GM18507 (cell line): ENCODE results near the gene PIGN.

Source experiments
- DNase-seq: peaks from one replicate; pipeline ENCODE4 v3.0.0; 2011; ENCODE audit warnings: low read depth; ENCODE audit not compliant: insufficient read length; ENCODE audit errors: extremely low spot score
- FAIRE-seq: peaks from 2 replicates; lab custom pipeline; 2011; peaks lifted over from hg19 to GRCh38; lab: Jason Lieb, UNC

The PIGN gene

GRCh38 chr18:62030091-62030985 lies 156.5 kb downstream of the PIGN start:
- FAIRE-seq (no peak), DNase-seq (no peak)

- DNase-seq (no peak), FAIRE-seq (no peak)
These were observed 158.1 kb downstream of the PIGN start for GRCh38 chr18:62028715-62029114.

- DNase-seq (no peak), FAIRE-seq (no peak)
These were observed 158.8 kb downstream of the PIGN start for GRCh38 chr18:62027914-62028520.

GRCh38 chr18:62026586-62026985 lies 160.3 kb downstream of the PIGN start:
- FAIRE-seq, result no peak
- no peak for DNase-seq

- DNase-seq (no peak), FAIRE-seq (no peak)
These were observed 161.9 kb downstream of the PIGN start for GRCh38 chr18:62024983-62025382.

DNA sequence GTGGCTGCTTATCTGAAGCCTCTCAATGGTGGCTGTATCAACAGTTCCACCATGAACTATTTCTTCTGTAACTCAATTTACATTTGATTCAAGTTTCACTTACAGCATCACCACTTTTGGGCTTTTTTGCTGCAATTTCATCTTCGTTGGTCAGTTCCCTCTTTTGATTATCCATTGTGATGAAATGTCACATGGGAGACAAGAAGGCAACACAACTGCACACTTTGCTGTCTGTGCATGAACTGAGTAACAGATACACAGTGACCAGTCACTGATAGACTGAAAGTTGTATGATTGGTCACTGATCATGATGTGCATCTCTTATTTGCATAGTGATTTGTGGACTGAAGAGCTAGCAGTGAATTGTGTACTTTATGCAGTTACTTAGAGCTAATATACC lies 163.3 kb downstream of the PIGN start:
- DNase-seq (no peak), FAIRE-seq (no peak)

- DNase-seq (no peak), FAIRE-seq (no peak)
These were observed 168.2 kb downstream of the PIGN start for GRCh38 chr18:62018759-62019041.

DNA sequence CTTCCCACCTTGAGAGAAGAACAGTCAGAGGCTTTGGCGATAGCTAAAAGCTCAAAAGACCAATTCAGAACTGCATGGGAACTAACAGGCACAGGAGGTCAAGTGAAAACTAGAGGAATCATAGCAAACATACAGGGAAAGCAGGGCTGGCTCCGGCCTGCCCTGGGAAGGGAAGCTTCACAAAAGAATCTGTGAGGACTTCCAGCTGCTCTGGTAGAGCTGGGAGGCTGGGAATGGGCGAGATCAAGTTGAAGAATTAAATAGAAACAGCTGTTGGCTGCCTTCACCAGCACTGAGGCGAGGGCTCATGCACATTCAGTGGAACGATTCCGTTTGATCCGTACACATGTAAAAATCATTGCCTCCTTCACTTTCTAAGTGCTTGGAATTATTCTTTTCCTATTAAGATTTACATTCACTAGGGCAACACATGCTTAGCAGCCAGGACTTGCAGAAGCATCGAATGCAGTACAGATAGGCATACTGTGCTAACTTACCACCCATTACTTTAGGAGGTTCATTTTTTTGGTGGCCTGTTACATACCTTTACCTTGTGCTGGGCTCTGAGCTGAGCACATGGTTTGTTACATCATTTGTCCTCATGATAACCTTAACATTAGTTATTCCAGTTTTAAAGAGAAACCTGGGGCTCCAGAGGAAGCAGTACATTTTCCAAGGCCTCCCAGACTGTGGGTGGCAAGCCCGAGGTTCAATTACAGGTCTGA lies 168.7 kb downstream of the PIGN start:
- DNase-seq (no peak), FAIRE-seq (no peak)

DNA sequence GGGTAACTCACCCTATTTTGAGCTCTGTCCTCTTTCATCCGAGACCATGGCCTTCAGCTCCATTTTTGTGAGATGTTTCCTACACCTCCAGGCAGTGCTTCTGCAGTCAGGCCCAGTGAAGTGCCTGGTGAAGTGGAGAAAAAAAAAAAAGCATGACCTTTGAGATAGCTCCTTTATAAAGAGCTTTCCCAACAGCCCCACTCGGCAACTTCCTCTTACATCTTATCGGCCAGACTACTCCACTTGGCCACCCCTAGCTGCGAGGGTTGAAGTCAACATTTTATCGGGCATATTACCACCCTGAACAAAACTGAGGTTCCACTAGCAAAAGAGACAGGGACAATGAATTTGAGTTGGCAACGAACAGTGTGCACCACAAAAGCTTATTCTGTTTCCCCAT lies 169.2 kb downstream of the PIGN start:
- DNase-seq (no peak), FAIRE-seq (no peak)

DNA sequence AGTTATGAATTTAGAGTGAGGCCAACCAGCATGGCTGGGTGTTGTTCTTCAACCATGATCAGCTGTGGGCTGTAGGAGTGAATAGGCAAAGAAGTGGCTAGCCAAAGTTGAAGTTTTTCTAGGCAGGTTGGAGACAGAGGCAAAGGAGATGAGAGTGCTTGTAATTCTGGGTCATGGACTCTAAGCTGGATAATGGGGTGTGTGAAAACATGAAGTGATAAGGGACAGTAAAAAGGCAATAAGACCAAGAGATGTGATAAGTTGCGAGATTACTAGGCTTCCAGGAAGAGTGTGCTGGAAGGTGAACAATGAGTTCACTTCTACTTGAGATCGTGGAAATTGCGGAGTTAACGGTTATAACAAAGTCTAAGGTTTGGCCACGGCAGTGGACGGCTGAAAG lies 175.4 kb downstream of the PIGN start:
- FAIRE-seq, result no peak
- no peak for DNase-seq

- DNase-seq (no peak), FAIRE-seq (no peak)
These were observed 177.3 kb downstream of the PIGN start for GRCh38 chr18:62009521-62009920.

DNA sequence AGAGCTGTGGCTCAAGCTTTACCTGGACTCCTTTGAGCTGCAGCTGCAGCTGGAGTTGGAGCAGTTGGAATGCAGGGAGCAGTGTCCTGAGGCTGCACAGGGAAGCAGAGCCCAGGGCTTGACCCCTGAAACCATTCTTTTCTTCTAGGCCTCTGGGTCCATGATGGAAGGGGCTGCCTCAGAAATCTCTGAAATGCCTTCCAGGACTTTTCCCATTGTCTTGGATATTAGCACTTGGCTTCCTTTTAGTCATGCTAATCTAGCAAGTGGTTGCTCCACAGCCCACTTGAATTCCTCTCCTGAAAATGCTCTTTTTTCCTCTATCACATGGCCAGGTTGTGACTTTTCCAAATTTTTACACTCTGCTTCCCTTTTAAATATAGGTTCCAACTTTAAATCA lies 185.5 kb downstream of the PIGN start:
- DNase-seq, result no peak
- FAIRE-seq, result no peak

DNA sequence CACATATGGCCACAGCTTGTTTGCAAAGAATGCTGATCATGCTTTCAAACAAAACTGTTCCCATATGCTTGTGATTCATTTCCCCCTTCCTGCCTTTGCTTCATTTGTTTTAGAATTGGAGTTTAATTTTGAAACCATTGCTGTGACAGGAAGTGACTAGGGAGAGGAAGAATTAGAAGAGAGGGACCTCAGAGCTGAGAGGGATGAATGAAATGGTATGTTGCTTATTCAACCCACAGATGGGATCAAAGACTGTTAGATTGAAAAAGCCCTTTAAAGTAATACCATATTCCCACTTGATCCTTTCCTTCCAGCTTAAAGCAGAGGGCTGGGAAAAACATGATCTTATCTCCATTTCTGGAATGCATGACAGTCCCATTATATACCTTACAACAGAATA lies 187.9 kb downstream of the PIGN start:
- no peak for DNase-seq
- FAIRE-seq, result no peak

- FAIRE-seq, result no peak
- no peak for DNase-seq
These were observed 188.5 kb downstream of the PIGN start for GRCh38 chr18:61998335-61998734.

DNA sequence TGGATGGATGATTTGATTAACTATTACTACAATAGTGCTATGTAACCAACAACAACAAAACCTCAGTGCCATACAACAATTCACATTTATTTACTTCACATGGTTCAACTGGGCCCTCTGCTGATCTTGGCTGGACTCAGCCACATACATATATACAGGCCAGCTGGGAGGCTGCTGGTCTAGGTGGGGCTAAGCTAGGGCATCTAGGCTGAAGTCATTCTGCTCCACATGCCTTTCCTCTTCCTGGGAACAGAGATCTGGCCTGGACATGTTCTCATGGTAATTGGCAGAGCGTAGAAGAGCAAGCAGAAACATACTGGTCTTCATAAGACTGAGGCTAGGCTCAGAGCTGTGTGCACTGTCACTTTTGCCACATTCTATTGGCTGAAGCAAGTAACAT lies 191.2 kb downstream of the PIGN start:
- FAIRE-seq, result no peak
- DNase-seq, result no peak

DNA sequence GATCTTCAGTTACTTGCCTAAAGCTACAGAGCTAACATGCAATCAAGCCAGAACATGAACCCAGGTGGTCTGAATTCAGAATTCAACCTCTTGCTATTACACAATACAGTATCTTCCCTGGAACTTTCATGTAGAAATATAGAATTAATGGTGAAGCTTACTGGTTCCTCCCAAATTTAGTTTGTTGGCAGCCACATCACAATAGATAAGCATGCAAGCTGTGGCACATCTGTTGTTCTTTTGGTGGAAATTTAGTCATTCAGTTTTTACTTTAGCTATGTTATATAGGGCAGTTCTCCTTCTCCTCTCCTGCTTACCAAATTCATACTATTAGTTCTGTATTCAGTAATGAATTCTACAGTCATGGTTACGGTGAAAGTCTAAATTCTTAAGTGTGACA lies 193.0 kb downstream of the PIGN start:
- FAIRE-seq (no peak), DNase-seq (no peak)

GRCh38 chr18:61992923-61993322 lies 193.9 kb downstream of the PIGN start:
- DNase-seq (no peak), FAIRE-seq (no peak)

DNA sequence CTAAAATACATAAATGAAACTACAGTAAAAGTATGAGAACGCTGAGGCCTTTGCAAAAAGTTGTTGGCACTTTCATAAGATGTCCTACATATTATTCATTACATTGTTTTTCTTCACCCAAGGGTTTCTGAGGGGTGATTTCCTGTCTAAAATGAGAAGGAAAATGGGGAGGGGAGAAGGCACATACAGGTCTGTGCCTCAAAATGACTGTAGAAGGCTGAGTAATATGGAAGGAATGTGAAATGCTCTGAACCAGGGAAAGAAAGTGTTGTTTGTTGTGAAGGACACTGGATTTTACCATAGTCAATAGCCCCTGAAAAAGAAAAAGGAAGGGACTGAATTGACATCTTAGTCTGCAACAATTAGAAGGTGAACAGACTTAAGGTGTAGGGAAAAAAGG lies 194.6 kb downstream of the PIGN start:
- no peak for FAIRE-seq

DNA sequence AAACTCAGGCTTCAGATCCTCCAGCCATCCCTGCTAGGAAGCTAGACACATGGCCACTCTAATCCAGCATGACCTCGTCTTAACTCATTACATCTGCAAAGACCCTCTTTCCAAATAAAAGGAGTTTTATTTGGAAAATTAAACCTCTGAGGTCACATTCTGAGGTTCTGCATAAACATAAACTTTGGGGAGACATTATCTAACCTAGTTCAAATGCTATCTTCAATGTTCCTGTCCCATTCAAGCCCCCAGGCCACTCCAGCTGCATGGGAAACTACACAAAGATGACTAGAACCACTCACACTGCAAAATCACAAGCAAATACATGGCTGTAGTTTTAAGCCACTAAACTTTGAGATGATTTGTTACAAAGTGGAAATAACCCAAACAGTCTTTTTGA lies 195.0 kb downstream of the PIGN start:
- DNase-seq (no peak), FAIRE-seq (no peak)

More for the DNA sequence above, 194.6 kb downstream of the PIGN start:
- DNase-seq, result no peak

DNA sequence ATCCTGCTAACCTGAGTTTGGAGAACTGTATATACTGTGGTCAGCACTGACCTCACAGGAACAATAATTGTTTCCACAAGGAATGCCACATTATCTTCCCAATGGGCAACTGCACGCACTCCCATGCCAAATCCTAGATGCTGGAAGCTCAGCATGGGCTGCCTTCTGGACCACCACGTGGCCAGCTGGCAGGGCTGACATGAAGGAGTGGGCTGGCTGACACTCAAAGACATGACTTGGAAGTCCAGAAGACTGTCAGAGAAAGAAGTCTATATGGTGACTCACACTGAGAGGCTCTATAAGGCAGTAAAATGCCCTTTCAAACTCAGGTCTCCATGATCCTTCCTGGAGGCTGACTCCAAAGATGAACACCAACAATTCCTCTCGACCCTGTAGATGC lies 195.7 kb downstream of the PIGN start:
- DNase-seq (no peak), FAIRE-seq (no peak)
